PC-9 (cell line): ENCODE measurements around the gene UHRF2. TPM values are rescaled to one million over a fixed set of nuclear protein-coding genes. Genes with fewer than 3 reads are reported as not detected.

Experiments
- BruUV-seq: library from RNA; stranded (reverse); fragments of 400-500 nt; replicated peaks from 2 replicates; lab custom pipeline; 2021; lab: Mats Ljungman, UMichigan
- CTCF ChIA-PET: fragments of 300-600 bp; sonication (Branson Sonifier 250); formaldehyde crosslinking; loops from one replicate; lab custom pipeline; 2022; ENCODE audit warnings: antibody characterized with exemption; lab: Charles Lee
- POLR2A ChIA-PET: fragments of 300-600 bp; sonication (Branson Sonifier 250); formaldehyde crosslinking; loops from one replicate; lab custom pipeline; 2022; ENCODE audit warnings: antibody characterized with exemption; ENCODE audit not compliant: unreplicated experiment; lab: Charles Lee
- DNase-seq, 2 experiments: peaks; one replicate each; pipeline versions ENCODE4 v3.0.0 to v3.0.0-alpha.2; 2015 to 2022; ENCODE audit warnings: mixed read lengths in 1 of 2
- H2AFZ ChIP-seq: fragments of 200-600 bp; sonication (generic); 2 replicates; pipeline ENCODE4 v1.8.1; 2017; ENCODE audit warnings: antibody characterized with exemption
- H3F3A ChIP-seq: fragments of 200-600 bp; sonication (generic); 2 replicates; pipeline ENCODE4 v1.8.1; 2017; ENCODE audit warnings: antibody characterized with exemption, mild to moderate bottlenecking, low read depth; ENCODE audit not compliant: insufficient read depth
- H3K27ac ChIP-seq: fragments of 200-600 bp; sonication (generic); 2 replicates; pipeline ENCODE4 v1.6.1; 2016; ENCODE audit warnings: mixed run types
- H3K27me3 ChIP-seq: fragments of 200-600 bp; sonication (generic); 2 replicates; pipeline ENCODE4 v1.6.1; 2016; ENCODE audit warnings: low read depth, mixed run types; ENCODE audit not compliant: insufficient read depth
- H3K36me3 ChIP-seq: fragments of 200-600 bp; sonication (generic); 2 replicates; pipeline ENCODE4 v1.6.1; 2016; ENCODE audit warnings: low read depth, mixed run types
- H3K4me1 ChIP-seq: fragments of 200-600 bp; sonication (generic); replicated peaks from 2 replicates; pipeline ENCODE4 v1.6.1; 2016; ENCODE audit warnings: mixed run types; ENCODE audit not compliant: insufficient read depth
- H3K4me2 ChIP-seq: fragments of 200-600 bp; sonication (generic); 2 replicates; pipeline ENCODE4 v1.6.1; 2017; ENCODE audit warnings: mixed run types
- H3K4me3 ChIP-seq: fragments of 200-600 bp; sonication (generic); 2 replicates; pipeline ENCODE4 v1.6.1; 2016; ENCODE audit warnings: mixed run types
- H3K79me2 ChIP-seq: fragments of 200-600 bp; sonication (generic); 2 replicates; pipeline ENCODE4 v1.6.1; 2017; ENCODE audit warnings: low read depth, mixed run types
- H3K9me2 ChIP-seq: fragments of 200-600 bp; sonication (generic); 2 replicates; pipeline ENCODE4 v1.8.1; 2017; ENCODE audit warnings: mild to moderate bottlenecking; ENCODE audit not compliant: insufficient read depth
- H3K9me3 ChIP-seq: fragments of 200-600 bp; sonication (generic); 2 replicates; pipeline ENCODE4 v1.8.1; 2016; ENCODE audit warnings: low read depth; ENCODE audit not compliant: insufficient read depth
- H4K20me1 ChIP-seq: fragments of 200-600 bp; sonication (generic); 2 replicates; pipeline ENCODE4 v1.8.1; 2017; ENCODE audit not compliant: insufficient read depth
- CTCF ChIP-seq: fragments of 200-600 bp; sonication (generic); conservative IDR thresholded peaks from 2 replicates; pipeline ENCODE4 v1.6.1; 2017; ENCODE audit warnings: mixed run types, antibody characterized with exemption, mild to moderate bottlenecking, moderate library complexity
- EZH2 ChIP-seq: fragments of 200-600 bp; sonication (generic); IDR thresholded peaks from 2 replicates; pipeline ENCODE4 v1.8.0; 2017; ENCODE audit warnings: antibody characterized with exemption, low read depth
- intact Hi-C: fragments of 100-400 bp; cut with micrococcal nuclease; formaldehyde crosslinking; loops from one replicate; pipeline ENCODE4 v1.10.0; 2022; ENCODE audit not compliant: unreplicated experiment
- total RNA-seq: library from RNA; stranded (reverse); gene quantifications from 2 replicates; pipeline ENCODE4 v1.2.3, GENCODE V29; 2021

UHRF2 gene
- total RNA-seq, 1 experiment from 2014 or later = 40.9 TPM

DNA sequence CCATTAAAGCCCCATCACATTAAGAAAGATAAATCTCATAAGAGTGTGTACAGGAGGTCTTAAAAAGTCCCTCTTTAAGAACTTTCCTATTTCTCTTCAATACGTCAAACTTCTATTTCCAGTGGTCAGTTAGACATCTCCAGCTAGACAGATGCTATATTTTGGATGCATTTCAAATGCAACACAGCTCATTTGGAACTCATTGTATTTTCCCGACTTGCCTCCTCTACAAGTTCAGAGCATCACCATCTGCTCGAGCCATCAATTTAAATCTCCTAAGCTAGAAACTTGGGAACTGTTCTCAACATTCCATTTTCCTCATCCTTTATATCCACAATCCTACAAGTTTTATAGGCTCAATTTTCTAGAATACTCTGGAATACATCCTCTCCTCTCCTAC is 3.2 kb upstream of the UHRF2 start:
- Histone ChIP-seq H3K79me2 (peaks cover 15% of the 10 kb centered on the region), H3K4me2 (no peak overlapping the region), H3K27ac (no peak overlapping the region), H3K36me3 (no peaks in the 10 kb centered on the region), H2AFZ (no peak overlapping the region), H3F3A (no peaks in the 10 kb centered on the region), H4K20me1 (peaks cover 2% of the 10 kb centered on the region), H3K4me1 (peaks cover 2% of the 10 kb centered on the region), H3K9me3 (no peaks in the 10 kb centered on the region), H3K4me3 (no peak overlapping the region), H3K27me3 (no peaks in the 10 kb centered on the region), H3K9me2 (no peaks in the 10 kb centered on the region)
- TF ChIP-seq CTCF = no peak
- TF ChIP-seq EZH2 = no peak
- no TSS peak for BruUV-seq
- DNase-seq = no peak
- intact Hi-C loops = loop anchor here (5.0 kb wide), 1 partner anchor 347 kb away; the partner anchor contains the start of gene KDM4C
- CTCF ChIA-PET = no interaction called here
- POLR2A ChIA-PET = no interaction called here

GRCh38 chr9:6410633-6411032 is 2.4 kb upstream of the UHRF2 start:
- no peak for TF ChIP-seq CTCF
- TF ChIP-seq EZH2 = no peak
- Histone ChIP-seq H3F3A (no peaks in the 10 kb centered on the region), H3K79me2 (peaks cover 23% of the 10 kb centered on the region), H3K27me3 (no peaks in the 10 kb centered on the region), H3K4me2 (no peak overlapping the region), H3K9me2 (no peaks in the 10 kb centered on the region), H3K36me3 (no peaks in the 10 kb centered on the region), H3K4me3 (no peak overlapping the region), H3K9me3 (no peaks in the 10 kb centered on the region), H3K4me1 (peaks cover 10% of the 10 kb centered on the region), H4K20me1 (peaks cover 11% of the 10 kb centered on the region), H3K27ac (no peak overlapping the region), H2AFZ (no peak overlapping the region)
- DNase-seq = no peak
- POLR2A ChIA-PET = no interaction called here
- CTCF ChIA-PET = no interaction called here
- BruUV-seq = no TSS peak
- intact Hi-C loops = loop anchor here (5.0 kb wide), 1 partner anchor 347 kb away; the partner anchor contains the start of gene KDM4C

DNA sequence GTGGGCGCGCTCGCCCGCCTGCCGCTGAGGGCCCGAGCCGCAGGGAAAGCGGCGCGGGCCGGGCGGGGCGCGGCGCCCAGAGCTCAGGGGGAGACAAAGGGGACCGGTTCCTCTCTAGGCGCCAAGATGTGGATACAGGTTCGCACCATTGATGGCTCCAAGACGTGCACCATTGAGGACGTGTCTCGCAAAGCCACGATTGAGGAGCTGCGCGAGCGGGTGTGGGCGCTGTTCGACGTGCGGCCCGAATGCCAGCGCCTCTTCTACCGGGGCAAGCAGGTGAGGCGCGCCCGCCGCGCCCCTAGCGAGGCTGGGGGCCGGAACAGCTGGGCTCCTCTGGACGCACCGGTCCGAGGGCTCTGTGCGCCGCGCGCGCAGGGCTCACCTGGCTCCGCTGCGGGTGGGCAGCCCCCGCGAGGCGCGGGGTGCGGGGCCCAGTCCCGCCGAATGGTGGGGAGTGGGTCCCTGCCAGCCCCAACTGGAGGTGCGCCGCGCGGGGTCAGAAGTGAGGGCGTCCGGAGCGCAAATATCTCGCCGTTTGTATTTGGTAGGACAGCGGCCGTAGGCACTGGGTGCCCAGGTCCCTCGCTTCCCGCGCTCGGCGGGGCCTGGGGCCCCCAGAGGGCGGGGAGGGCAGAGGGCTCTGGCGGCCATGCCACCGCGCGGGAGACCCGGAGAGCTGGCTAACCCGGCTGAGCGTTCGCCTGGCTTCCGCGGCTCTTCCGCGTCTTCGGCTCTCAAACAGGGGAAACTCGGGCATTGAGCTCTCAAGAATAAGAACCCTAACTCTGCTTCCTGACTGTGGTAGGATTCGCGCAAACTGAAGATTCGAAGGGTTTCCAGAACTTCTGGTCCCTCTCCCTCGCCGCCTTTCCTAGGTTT is 607 bp downstream of the UHRF2 start:
- Histone ChIP-seq H4K20me1 (peaks cover 26% of the 10 kb centered on the region), H3K4me3 (peak overlapping the region; percentile 79), H3K4me2 (peak overlapping the region; percentile 80), H2AFZ (peak overlapping the region; percentile 77; the same call in 1 of the 2 replicates), H3K9me3 (no peaks in the 10 kb centered on the region), H3F3A (no peaks in the 10 kb centered on the region), H3K27me3 (no peaks in the 10 kb centered on the region), H3K4me1 (peaks cover 11% of the 10 kb centered on the region), H3K9me2 (no peaks in the 10 kb centered on the region), H3K27ac (peak overlapping the region; percentile 5; the same call in 1 of the 2 replicates), H3K79me2 (peaks cover 52% of the 10 kb centered on the region), H3K36me3 (no peaks in the 10 kb centered on the region; the same call in 1 of the 2 replicates)
- CTCF ChIA-PET = no interaction called here
- POLR2A ChIA-PET = interaction anchor here (0.6 to 0.7 kb wide), 2 partner anchors 283 to 398 kb away, joined by 4 to 9 read pairs; partner anchors contain the start of gene RANBP6
- DNase-seq = peak in 1 of 2 experiments; percentile 11
- intact Hi-C loops = loop anchor here (5.0 kb wide), 1 partner anchor 344 kb away; the partner anchor contains the start of gene KDM4C
- TF ChIP-seq CTCF (no peak), EZH2 (no peak)
- BruUV-seq = no TSS peak
